ENCODE data around the gene ADAMTSL3.
"Not testable (repeated sequence)": the region's sequence is repeated elsewhere in the genome, so short reads cannot be mapped to it uniquely, and the experiment has no call there.

The ADAMTSL3 gene

DNA sequence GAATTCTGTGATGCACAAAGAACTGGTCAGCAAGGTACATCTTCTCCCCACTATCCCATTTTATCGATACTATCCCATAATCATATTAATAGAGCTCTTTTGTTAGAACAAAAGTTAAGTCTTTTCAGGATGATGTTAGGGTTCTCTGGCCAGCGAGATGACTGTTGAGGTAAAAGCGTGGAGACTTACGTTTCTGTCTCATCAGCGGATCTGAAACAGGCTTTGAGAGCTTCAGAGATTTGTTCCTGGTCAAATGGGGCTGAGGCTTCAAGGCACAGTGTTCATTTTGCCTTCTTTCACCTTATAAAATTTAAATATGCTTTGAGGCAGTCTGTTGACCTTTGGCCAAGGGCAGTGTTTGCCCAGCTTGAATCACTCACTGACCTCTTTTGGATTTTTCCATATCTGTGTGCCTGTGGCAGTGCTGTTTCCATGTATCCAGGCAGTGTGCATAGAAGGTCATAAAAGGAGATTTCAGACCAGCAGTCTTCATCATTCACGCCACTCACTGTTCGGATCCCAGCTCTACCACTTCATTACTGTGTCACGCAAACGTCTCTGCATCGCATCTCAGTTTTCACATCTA lies 3.1 kb downstream of the ADAMTSL3 start:
- DNase-seq, result no peak

DNA sequence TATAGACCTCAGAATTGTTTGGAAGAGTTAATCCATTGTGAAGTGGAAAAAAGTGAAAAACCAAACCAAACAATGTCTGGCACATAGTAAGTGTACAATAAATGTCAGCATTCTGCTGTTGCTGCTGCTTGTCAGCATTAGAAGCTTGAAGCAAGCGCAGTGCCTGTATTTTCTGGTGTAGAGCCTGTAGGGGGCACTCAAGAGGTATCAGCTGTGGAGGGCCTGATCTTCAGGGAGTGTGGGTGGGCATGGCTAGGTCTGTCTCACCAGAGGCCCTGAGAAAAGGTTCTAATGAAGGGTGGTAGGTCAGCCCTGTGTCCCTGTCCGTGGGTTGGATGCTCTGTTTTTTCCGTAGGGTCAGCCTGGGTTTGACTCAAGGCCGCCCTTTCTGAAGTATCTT lies 3.6 kb downstream of the ADAMTSL3 start:
- DNase-seq, result no peak

DNA sequence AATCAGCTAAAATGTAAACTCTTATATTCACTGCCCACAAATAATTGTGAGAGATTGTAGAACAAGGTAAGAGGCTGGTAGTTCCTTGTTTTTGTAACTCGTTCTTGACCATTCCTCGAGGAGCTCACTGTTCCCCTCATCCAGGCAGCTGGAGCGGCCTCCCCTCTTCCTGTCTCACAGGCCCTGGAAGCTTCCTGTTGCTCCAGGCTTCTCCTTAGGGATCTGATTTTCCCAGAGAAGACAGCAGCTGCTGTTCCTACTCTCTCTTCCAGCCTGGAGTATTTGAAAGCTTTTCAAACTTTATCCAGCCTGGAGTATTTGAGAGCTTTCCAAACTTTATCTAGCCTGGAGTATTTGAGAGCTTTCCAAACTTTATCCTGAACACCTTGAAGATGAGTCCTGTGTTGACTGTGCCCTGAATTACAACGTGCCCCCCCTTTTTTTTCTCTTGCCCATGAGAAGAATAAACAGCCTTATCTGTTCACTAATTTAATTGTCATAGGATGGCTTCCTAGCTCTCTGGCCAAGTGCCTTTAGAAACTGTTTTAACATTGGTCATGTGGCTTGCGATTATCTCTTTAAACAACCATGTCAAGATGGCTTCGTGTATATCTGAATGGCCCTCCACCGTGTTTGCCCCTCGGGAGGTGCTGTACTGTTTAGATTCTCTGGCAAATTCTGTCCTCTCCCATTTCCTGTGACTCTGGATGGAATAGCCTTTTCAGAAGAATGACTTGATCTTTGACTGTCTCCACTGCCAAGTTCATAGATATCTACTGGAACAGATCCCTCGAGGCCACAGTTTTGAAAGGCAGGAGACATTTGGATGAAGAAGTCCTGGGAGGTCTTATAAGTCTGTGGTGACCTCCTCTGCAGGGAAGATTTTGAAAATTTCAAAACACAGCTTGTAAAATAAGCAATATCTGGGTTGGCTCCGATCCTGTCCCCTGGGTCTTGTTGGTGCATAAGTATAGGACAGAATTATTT lies 4.8 kb downstream of the ADAMTSL3 start:
- DNase-seq, result no peak

DNA sequence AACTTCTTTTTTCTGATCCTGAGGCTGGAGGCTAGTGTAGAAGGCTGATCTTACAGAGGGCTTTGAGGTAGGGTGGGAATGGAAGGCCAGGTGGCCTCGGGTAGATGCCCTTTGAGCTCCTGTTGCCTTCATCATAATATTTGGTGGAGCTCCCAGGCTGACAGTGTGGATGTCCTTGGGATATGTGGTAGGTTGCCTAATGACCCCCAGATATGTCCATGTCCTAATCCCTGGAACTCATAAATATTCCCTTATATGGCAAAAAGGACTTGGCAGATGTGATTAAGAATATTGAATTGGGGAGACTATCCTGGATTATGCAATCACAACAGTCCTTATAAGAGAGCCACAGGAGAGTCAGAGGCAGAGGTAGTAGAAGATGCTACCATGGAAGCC lies 5.5 kb downstream of the ADAMTSL3 start:
- DNase-seq, result no peak

DNA sequence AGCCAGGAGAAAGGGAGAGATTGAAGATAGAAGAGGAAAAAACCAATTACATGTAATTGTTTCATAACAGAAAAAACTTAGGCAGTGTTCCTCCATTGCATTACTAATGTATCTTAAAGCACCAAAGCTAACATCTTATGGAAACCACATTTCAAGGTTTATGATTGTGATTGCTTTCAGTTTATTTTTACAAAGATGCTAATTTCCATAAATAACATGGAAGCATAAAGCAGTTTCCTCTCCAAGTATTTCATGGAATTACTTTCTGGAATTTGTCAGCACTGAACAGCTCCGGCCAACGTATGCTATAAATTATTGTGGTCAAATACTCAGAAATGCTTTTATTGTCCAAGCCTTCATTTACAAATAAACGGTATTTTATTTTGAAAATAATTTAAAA lies 11.6 kb downstream of the ADAMTSL3 start:
- DNase-seq, result no peak

DNA sequence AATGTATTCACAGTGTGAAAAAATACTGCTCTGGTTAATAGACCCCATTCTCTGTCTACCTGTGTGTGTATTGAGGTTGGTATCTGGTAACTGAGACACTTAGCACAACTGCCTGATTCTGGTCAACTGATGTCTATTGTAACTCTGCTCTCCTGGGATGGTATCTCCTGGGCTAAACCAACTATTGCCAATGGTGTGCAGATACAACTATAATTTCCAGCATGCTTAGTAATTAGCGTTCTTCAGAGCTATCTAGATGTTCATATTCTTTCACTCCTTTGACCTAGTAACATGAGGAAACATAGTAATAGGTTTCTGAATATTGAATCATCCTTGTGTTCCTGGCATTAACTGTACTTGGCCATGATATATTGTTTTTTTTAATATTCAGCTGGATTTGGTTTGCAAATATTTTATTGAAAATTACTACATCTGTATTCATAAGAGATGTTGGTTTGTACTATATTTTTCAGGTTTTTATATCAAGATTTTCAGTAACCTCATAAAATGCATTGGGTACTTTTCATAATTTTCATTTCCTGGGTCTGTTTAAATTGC lies 16.8 kb downstream of the ADAMTSL3 start:
- DNase-seq, result no peak

DNA sequence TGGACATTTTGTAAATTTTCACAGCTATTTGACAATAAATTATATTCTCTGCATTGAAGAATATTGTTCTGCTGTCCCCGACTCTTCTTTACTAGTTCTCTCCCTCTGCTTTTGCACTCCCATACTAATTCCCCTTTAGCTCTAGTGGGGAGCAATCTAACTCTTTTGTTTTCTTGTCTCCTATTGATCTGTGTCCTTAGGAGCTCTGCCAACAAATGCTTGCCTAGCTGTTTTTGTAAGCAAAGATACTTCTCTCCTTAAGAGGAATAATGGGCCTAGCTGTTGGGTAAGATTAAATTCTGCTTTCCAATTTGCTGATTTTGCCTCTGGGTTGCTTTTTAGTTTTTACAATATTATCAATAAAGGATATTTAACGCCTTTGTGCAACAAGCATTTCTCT lies 17.7 kb downstream of the ADAMTSL3 start:
- DNase-seq, result no peak

DNA sequence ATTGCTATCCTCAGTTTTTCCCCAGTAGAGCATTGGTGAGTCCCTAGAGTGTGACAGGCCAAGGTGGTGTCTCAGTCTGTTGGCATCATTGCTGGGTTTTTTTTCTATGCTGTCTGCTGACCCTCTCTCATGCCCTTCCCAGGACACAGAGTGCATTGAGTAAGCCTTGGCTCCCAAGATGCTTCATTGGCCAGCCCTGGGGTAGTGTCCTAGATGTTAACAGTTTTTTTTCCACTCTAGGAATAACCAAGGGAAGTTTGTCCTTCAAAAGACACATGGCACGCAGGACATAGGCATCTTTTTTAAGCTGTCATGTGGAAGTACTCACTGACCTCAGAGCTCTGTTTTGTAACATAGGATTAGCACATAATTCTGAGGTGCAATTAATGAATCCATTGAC lies 19.5 kb downstream of the ADAMTSL3 start:
- no peak for DNase-seq

DNA sequence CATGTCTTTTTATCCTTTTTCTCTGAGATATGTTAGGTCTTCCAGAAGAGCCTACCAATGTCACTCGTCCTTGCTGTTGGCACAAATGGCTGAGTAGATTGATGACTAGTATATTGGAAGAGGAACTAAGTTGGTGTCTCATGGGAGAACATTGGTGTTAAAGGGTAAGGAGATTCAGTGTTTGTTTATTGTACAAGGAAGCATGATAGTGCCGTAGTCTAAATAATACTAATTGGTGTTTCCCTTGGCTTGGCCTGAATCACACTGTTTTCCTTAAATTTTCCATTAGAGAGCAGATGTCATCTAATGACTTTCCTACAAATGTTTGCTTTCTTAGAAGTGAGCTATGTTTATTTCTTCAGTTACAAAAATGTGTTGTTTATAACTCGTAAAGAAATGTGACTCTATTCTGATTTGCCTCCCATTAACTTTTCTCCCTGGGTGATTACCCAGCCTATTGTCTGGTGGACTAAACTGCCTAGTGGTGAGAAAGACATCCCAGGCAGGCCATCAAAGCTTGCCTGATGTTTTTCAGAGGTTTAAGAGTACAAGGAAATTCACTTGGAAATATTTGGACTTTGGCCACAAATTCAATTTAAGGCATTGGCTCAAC lies 28.7 kb downstream of the ADAMTSL3 start:
- no peak for DNase-seq

DNA sequence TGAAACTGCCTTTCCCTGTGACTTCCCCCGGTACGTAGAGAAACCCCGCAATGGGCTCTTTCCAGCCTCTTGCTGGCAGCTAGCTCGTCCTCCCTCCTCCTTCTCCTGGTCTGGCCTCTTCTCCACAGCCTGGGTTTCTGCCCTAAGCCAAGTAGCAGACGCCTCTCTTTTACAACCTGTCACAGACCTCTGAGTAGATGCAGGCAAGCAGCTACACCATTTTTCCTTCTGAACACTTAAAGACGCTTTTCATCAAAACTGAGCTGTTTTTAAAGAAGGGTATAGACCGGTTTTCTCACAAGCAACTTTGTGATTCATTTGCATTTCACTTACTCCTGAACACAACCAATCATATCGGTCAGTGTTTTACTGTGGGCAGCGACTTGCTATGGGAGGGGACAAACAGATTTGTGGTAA lies 32.0 kb downstream of the ADAMTSL3 start:
- DNase-seq, result no peak

DNA sequence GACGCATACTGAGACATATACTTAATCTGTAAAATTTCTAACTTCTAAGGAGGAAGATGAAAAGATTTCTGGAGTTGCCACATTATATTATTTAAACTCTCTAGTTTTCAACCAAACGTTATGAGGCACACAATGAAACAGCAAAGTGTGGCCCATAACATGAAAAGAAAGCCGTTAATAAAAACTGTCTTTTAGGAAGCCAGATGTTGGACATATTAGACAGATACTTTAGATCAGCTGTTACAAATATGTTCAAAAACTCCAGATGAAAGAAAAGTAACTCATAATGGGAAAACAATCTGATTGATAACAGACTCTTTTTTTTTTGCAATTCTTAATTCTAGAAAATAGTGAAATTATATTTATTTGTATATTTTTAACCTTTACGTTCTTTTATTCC lies 34.3 kb downstream of the ADAMTSL3 start:
- DNase-seq, result no peak

DNA sequence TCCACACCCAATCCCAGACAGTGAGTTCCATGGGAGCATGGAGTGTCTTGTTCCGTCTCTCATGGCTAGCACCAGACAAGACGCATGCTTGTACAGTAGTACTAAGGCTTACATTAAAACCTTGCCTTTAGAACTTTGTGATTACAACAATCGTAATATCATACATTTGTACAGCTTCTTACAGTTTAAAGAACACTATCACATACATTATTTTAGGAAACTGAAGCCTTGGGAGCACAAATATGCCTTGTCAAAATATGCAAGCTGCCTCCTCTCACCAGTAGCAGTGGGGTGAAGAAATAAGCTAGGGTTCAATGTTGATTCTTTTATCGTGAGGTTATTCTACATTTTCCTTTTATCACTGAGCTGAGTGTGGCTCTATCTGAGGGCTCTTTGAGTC lies 36.8 kb downstream of the ADAMTSL3 start:
- no peak for DNase-seq

DNA sequence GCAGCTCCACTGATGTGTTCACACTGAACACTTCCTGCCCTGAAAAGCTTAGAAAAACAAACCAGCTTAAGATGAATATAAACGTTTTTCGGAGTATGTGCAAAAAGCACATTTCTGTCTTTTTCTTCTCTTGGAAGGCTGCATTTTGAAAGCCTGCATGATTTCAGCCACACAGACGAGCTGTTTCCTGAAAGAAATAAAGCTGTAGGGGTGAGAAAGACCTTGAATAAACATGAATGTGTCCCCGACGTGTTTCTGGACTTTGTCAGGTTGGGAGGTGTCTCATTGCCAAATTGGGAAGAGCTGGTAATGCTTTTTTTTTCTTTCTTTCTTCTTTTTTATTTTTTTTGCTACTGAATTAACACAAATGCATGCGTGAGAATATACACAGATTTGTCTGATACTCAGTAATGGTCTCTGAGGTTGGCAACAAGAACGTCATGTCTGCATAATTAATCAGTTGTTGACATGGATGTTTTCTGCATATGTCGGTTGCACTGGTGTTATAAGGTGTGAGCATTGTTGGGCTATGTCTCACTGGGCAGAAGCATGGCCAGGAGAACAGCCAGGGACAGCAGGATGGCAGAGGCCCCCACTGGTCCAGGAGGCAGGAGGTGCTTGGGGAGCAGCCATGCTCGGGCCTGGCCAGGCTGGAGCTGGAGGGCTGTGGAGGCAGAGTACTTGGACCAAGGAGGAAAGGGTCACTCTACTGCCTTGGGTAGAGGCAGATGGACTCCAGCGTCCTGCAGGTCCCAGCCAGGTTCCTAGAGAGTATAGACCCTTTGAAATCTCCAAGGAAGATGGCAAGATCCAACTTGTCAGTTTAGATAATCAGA lies 39.0 kb downstream of the ADAMTSL3 start:
- no peak for DNase-seq

DNA sequence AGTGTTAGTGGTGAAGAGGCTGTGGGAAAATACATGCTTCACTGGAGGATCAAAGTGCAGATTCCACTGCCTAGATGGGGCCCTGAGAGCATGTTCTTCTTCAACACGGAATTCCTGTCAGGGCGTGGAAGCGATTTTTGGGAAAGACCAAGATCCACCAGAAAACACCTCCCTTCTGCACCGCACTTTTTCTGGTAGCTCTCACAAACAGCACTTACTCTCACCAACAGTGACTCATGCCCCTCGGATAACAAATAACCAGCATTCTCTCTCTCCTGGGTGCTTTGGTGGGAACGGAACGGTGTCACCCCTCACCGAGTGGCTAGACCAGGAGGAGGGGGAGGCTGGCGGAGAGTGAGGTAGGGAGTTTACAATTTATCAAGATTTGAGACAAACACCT lies 40.1 kb downstream of the ADAMTSL3 start:
- DNase-seq, result no peak

DNA sequence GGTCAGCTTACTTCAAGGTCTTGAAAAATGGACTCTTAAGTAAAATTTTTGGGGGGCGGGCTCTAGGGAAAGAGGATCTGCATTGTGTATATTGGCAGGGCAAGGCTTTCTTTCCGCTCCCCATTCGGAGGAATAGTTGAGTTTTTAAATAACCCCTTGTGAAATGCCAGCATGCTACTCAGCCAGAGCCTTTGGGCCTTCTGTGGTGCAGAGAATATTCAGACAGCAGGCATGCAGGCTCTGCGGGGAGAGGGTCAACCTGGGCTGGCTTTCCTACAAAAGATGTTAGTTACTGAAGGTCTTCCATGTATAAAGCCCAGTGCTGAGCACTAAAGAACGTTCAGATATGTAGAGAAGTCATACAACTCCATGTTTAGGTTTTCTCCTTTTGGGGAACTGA lies 40.6 kb downstream of the ADAMTSL3 start:
- no peak for DNase-seq

DNA sequence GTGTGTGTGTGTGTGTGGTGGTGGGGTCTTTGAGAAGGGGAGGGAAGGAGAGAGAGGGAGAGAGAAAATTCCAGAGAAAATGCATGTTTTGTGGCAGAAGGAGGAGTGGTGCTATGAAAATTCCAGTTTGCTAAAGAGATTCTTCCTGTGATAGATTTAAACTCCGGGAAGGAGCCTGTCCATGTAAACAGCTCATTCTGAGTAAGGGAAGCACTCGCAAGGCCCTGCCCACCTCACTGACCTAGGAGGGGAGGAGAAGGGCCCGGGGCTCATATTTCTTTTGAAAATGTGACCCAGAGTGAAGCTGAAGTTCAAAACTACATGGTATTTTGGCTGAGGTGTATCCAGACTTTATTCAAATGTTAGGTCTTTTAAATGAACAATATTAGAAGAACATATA lies 41.3 kb downstream of the ADAMTSL3 start:
- no peak for DNase-seq

DNA sequence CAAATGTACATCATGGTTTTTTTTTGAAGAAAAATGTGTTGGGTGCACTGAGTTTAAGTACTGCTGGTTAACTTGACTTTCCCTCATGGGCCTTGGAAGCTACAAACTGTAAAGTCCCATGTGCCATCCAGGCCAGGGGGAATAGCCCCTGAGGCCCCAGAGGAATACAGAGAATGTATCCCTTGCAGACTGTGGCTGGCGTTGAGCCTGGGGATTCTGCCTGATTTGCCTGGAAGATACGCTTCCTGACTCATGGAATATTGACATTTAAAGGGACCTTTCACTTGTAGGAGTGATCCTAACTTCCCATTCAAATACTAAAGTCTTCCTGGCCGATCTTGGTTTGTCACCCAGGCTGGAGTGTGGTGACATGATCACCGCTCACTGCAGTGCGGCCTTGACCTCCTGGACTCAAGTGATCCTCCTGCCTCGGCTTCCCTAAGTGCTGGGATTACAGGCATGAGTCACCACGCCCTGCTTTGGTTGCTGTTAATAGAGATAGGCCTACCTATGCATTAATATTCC lies 42.0 kb downstream of the ADAMTSL3 start:
- DNase-seq, result no peak

DNA sequence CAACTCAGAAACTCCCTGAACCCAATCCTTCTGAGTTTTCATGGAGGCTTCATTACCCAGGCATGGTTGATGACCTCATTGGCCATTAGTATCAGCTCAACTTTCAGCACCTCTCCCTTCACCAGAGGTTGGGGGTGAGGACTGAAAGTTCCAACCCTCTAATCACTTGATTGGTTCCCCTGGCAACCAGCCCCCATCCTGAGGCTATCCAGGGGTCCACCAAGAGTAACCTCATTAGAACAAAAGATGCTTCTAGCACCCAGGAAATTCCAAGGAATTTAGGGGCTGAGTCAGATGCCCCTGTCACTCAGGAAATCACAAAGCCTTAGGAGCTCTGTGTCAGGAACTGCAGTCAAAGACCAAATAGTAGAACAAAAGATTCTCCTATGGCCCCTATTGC lies 43.8 kb downstream of the ADAMTSL3 start:
- DNase-seq, result no peak

DNA sequence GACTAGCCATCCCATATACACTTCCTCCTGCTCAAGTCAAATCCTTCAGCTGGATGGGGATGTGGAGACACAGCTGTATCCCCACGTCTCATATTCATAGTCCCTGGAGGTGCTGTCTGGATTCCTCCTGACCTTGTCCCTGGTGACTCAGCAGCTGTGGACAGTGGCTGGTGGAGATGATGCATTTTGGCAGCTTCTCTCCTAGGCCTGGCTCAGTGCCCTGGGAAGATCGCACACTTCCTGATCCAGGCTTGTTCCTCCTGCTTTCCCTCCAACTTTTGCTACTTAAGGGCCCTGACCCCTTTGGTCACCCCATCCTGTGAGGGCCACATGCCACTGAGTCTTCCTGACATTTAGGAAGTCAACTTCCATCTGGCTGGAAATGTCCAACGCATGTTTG lies 44.4 kb downstream of the ADAMTSL3 start:
- DNase-seq, result no peak

DNA sequence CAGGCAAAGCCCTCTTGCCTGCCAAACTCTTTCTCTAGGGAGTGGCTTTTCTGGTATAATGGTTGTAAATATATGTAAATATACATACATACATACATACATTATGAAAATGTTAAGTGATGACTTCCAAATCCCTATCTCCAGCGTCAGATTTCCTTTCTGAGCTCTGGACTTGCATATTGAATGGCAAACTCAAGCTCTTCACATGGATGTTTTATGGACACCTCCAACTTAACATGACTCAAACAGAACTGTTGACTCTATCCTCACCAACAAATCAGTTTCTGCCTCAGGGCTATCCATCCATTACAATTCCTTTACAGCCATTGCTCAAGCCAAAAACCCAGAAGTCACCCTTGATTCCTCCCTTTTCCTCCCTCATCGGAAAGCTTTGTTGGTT lies 45.1 kb downstream of the ADAMTSL3 start:
- DNase-seq, result no peak

DNA sequence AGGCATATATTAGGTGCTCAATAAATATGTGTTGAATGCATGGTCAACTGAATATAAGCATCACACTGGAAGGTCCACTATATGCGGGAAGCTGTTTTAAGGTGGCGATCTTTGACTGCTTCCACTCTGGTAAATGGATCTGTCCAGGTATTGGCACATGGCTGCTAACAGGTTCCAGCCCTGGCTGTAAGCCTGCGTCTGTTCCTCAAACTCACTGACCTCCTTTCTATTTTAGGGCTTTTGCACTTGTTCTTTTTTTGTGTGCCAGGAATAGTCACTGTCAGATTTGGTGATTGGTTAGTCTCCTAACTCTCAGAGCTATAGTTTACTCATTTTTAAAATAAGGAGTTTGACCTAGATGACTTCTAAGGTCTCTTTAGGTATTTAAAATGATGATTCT lies 46.2 kb downstream of the ADAMTSL3 start:
- DNase-seq, result no peak

DNA sequence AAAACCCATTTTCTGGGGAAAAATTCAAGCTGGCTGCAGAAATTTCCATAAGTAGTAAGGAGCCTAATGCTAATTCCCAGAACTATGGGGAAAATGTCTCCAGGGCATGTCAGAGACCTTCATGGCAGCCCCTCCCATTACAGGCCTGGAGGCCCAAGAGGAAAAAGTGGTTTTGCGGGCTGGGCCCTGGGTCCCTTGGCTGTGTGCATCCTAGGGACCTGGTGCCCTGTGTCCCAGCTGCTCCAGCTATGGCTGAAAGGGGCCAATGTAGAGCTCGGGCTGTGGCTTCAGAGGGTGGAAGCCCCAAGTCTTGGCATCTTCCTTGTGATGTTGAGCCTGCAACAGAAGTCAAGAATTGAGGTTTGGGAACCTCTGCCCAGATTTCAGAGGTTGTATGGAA lies 48.4 kb downstream of the ADAMTSL3 start:
- DNase-seq, result not testable (repeated sequence)

DNA sequence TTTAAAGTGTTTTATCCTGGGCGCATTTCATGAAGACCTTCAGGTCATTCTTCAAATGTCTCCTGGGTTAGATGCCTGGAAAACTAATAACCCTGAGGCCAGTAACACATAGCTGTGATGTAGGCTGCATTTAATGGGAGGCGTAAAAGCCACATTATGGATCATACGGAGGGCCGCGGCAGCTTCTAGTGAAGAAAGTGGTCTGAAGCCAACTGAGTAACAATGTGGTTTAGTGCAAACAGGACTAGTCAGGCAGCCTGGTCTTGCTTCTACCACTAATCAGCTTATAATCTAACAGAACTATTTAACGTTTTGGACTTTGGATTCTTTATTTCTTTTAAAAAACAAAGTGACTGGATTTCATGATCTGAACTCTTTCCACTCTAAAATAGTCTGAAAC lies 54.4 kb downstream of the ADAMTSL3 start:
- no peak for DNase-seq
